ENCODE results near the gene CADPS2. TPM values are rescaled to one million over a fixed set of nuclear protein-coding genes. Genes with fewer than 3 reads are reported as not detected.

CADPS2 gene
- total and polyA plus RNA-seq, 10 of the 15 experiments (the other 5 are each of a cell fraction or from before 2014, with no cell fraction given), result 0.05 to 7.5 (median 0.25) TPM

DNA sequence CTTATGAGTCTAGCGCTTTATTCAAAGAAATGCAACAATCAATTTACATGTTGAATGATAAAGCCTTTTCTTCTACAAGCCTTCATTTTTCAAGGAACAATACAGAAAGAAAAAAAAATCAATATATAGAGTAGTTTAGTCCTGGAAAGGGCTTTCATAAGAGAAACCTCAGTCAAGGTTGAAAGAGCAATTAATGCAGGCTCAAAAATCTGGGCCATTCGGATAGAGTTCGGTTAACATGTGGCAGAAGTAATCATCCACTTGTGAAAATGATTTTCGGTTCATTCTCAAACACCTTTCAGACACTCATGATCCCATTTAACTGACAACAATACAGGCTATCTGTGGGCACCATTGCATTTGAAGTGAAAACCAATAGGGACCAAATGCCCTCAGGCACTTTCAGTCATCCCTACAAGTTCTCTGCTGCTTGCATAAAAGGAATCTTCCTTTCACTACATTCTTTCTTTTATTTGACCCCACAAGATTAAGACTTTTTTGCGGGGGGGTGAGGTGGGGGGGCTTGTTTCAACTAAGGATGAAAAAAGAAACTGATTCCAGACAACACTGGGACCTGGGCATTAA, 365.2 kb downstream of the CADPS2 start:
- H3K36me3 ChIP-seq (ENCODE audit: control insufficient read depth in 2 of 2, insufficient read depth in 2 of 2, low read length in 1 of 2), result no peaks in the 10 kb centered on the region
- ChIA-PET RAD21 (ENCODE audit: unreplicated experiment) (no interaction called here), POLR2A (no interaction called here), CTCF (interaction anchor here (2.0 kb wide), 3 partner anchors 10 to 302 kb away, joined by 7 to 10 read pairs (median 8); no protein-coding TSS in a partner anchor), SMC1A (ENCODE audit: uncharacterized antibody, unreplicated experiment) (interaction anchor here (1.5 kb wide), 1 partner anchor 9 kb away, joined by 4 read pairs; no protein-coding TSS in a partner anchor)
- BruUV-seq (replicated peaks), result no TSS peak
- H2AFZ ChIP-seq (ENCODE audit: control insufficient read depth, low read depth, low read length), result no peak overlapping the region
- no peaks in the 10 kb centered on the region for H3K79me2 ChIP-seq (ENCODE audit: control insufficient read depth, insufficient read depth, low read length)
- no peak overlapping the region for H3K4me3 ChIP-seq
- intact Hi-C loops (cut with micrococcal nuclease; ENCODE audit: unreplicated experiment) (no loop called here), in situ Hi-C loops (cut with MboI) (no loop called here)
- no peaks in the 10 kb centered on the region for H3K9me3 ChIP-seq (replicated peaks; ENCODE audit: control insufficient read depth, insufficient read depth, low read length)
- no peaks in the 10 kb centered on the region for H3K27me3 ChIP-seq (replicated peaks in 1 of 2; ENCODE audit: control insufficient read depth in 2 of 2, insufficient read depth in 2 of 2, low read length in 1 of 2)
- ATAC-seq (no peak), FAIRE-seq (no peak), DNase-seq (ENCODE audit: low read depth, low spot score) (no peak)
- H3K9ac ChIP-seq (ENCODE audit: control insufficient read depth, insufficient read depth, low read length), result no peak overlapping the region
- H3K4me1 ChIP-seq (ENCODE audit: control insufficient read depth, insufficient read depth, low read length), result no peaks in the 10 kb centered on the region
- WGBS (ENCODE audit: insufficient coverage, insufficient replicate concordance, low lambda C conversion rate, missing lambda C conversion rate), result 50% methylated on average over 5 of the region's 5 CpGs
- H3K27ac ChIP-seq (ENCODE audit: control insufficient read depth, insufficient read depth), result no peak overlapping the region
- H3K4me2 ChIP-seq (ENCODE audit: control insufficient read depth, insufficient read depth), result no peak overlapping the region
- no peaks in the 10 kb centered on the region for H4K20me1 ChIP-seq (ENCODE audit: control insufficient read depth, insufficient read depth)
- TF ChIP-seq MLLT1 (IDR thresholded peaks at IDR 0.05) (no peak), NR2F1 (conservative IDR thresholded peaks at IDR 0.05) (no peak), BCLAF1 (IDR thresholded peaks at IDR 0.05) (no peak), ETV6 (conservative IDR thresholded peaks at IDR 0.05 in 1 of 2, IDR thresholded peaks at IDR 0.05 in 1 of 2; ENCODE audit: borderline replicate concordance in 1 of 2, low read depth in 1 of 2) (no peak), RBBP5 (conservative IDR thresholded peaks at IDR 0.05) (no peak), SRF (IDR thresholded peaks at IDR 0.05; ENCODE audit: low read depth in 2 of 2, low read length in 2 of 2) (no peak), ZNF384 (IDR thresholded peaks at IDR 0.05; ENCODE audit: borderline replicate concordance, low read depth, low read length) (no peak), ASH2L (IDR thresholded peaks at IDR 0.05; ENCODE audit: borderline replicate concordance, low read depth) (no peak), EGR1 (IDR thresholded peaks at IDR 0.05; ENCODE audit: borderline replicate concordance in 1 of 2, low read depth in 2 of 2, low read length in 2 of 2) (no peak), POU2F2 (IDR thresholded peaks at IDR 0.05; ENCODE audit: borderline replicate concordance, low read depth, low read length) (no peak), HDAC2 (IDR thresholded peaks at IDR 0.05) (no peak), ESRRA (IDR thresholded peaks at IDR 0.05; ENCODE audit: low read length) (no peak)
- TF ChIP-seq, protein P1, sequence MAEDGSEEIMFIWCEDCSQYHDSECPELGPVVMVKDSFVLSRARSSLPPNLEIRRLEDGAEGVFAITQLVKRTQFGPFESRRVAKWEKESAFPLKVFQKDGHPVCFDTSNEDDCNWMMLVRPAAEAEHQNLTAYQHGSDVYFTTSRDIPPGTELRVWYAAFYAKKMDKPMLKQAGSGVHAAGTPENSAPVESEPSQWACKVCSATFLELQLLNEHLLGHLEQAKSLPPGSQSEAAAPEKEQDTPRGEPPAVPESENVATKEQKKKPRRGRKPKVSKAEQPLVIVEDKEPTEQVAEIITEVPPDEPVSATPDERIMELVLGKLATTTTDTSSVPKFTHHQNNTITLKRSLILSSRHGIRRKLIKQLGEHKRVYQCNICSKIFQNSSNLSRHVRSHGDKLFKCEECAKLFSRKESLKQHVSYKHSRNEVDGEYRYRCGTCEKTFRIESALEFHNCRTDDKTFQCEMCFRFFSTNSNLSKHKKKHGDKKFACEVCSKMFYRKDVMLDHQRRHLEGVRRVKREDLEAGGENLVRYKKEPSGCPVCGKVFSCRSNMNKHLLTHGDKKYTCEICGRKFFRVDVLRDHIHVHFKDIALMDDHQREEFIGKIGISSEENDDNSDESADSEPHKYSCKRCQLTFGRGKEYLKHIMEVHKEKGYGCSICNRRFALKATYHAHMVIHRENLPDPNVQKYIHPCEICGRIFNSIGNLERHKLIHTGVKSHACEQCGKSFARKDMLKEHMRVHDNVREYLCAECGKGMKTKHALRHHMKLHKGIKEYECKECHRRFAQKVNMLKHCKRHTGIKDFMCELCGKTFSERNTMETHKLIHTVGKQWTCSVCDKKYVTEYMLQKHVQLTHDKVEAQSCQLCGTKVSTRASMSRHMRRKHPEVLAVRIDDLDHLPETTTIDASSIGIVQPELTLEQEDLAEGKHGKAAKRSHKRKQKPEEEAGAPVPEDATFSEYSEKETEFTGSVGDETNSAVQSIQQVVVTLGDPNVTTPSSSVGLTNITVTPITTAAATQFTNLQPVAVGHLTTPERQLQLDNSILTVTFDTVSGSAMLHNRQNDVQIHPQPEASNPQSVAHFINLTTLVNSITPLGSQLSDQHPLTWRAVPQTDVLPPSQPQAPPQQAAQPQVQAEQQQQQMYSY (CRISPR knock-in tag; IDR thresholded peaks at IDR 0.05), result no peak
